Smooth muscle cell of bladder (primary cell): ENCODE data around the gene SLC18A2. TPM values are rescaled to one million over a fixed set of nuclear protein-coding genes. Genes with fewer than 3 reads are reported as not detected.

Experiments
- total RNA-seq: library from RNA; depleted of rRNA; stranded (reverse); fragments of >200 nt; gene quantifications from 2 replicates; pipeline ENCODE4 v1.2.3, GENCODE V29; 2014

The SLC18A2 gene
- total RNA-seq, result not detected in 2 replicates

GRCh38 chr10:117240621-117241529, at the start of gene SLC18A2:
TSS of gene SLC18A2 (plus strand) at chr10:117241114. CDS start at chr10:117241694, 580 bp downstream.

GRCh38 chr10:117197189-117197588, 43.7 kb upstream of the SLC18A2 start, which contains the start of gene KCNK18:
TSS of gene KCNK18 (plus strand) at chr10:117197489. CDS start at chr10:117197489, 0 bp downstream.

Other genes starting within 250 kb of the SLC18A2 start
- gene SHTN1, start 235.9 kb upstream of the SLC18A2 start, total RNA-seq, result 0.92 and 1.00 TPM in 2 replicates
- gene VAX1, start 102.8 kb upstream of the SLC18A2 start, total RNA-seq, result not detected in 2 replicates
- not detected in 2 replicates for gene KCNK18, start 43.6 kb upstream of the SLC18A2 start, total RNA-seq
- 11.9 and 14.5 TPM in 2 replicates for gene PDZD8, start 134.3 kb downstream of the SLC18A2 start, total RNA-seq